Keratinocyte (primary cell): ENCODE measurements around the gene CRACR2B. TPM values are rescaled to one million over a fixed set of nuclear protein-coding genes. Genes with fewer than 3 reads are reported as not detected.

Experiments used
- DNase-seq: peaks from one replicate; pipeline ENCODE4 v3.0.0-alpha.2; 2011; ENCODE audit warnings: low read depth, missing footprints, low spot score
- FAIRE-seq: peaks from 2 replicates; lab custom pipeline; 2011; peaks lifted over from hg19 to GRCh38; lab: Jason Lieb, UNC
- H2AFZ ChIP-seq: 2 replicates; pipeline ENCODE4 v1.6.0; 2012; ENCODE audit warnings: low read length, control low read depth, inconsistent platforms; ENCODE audit not compliant: control insufficient read depth
- H3K27ac ChIP-seq: 2 replicates; pipeline ENCODE4 v1.5.1; 2011; ENCODE audit warnings: low read length; ENCODE audit not compliant: control insufficient read depth, insufficient read depth
- H3K27me3 ChIP-seq: 3 replicates; pipeline ENCODE4 v1.6.0; 2011; ENCODE audit warnings: low read length; ENCODE audit not compliant: control insufficient read depth, insufficient read depth; ENCODE audit errors: extremely low read depth
- H3K36me3 ChIP-seq, 2 experiments: 2 replicates in 1 of 2; 3 replicates in 1 of 2; pipeline ENCODE4 v1.5.1; 2011; ENCODE audit warnings: low read length in 2 of 2, mild to moderate bottlenecking in 1 of 2; ENCODE audit not compliant: control insufficient read depth in 2 of 2, insufficient read depth in 2 of 2; ENCODE audit errors: extremely low read depth in 1 of 2
- H3K4me1 ChIP-seq: 3 replicates; pipeline ENCODE4 v1.5.1; 2011; ENCODE audit warnings: low read length; ENCODE audit not compliant: control insufficient read depth, insufficient read depth; ENCODE audit errors: extremely low read depth
- H3K4me2 ChIP-seq: 3 replicates; pipeline ENCODE4 v1.6.0; 2011; ENCODE audit warnings: low read depth, low read length; ENCODE audit not compliant: control insufficient read depth, insufficient read depth; ENCODE audit errors: extremely low read depth
- H3K4me3 ChIP-seq, 3 experiments: fragments of 200-600 bp in 1 of 3; sonication (generic) in 1 of 3; 2 replicates in 2 of 3; 3 replicates in 1 of 3; pipeline ENCODE4 v1.5.1; 2011 to 2016; ENCODE audit warnings: low read length in 3 of 3, mild to moderate bottlenecking in 3 of 3, control low read depth in 2 of 3, inconsistent platforms in 1 of 3, low read depth in 1 of 3, mixed read lengths in 1 of 3, mixed run types in 1 of 3, moderate library complexity in 1 of 3; ENCODE audit not compliant: control insufficient read depth in 2 of 3, insufficient read depth in 2 of 3; ENCODE audit errors: extremely low read depth in 1 of 3
- H3K79me2 ChIP-seq: 2 replicates; pipeline ENCODE4 v1.6.0; 2012; ENCODE audit warnings: low read length; ENCODE audit not compliant: control insufficient read depth, insufficient read depth
- H3K9ac ChIP-seq: 3 replicates; pipeline ENCODE4 v1.6.0; 2011; ENCODE audit warnings: low read length; ENCODE audit not compliant: control insufficient read depth, insufficient read depth; ENCODE audit errors: extremely low read depth
- H3K9me1 ChIP-seq: 3 replicates; pipeline ENCODE4 v1.6.0; 2011; ENCODE audit warnings: low read length; ENCODE audit not compliant: control insufficient read depth, insufficient read depth; ENCODE audit errors: extremely low read depth
- H3K9me3 ChIP-seq: 2 replicates; pipeline ENCODE4 v1.5.1; 2012; ENCODE audit warnings: low read depth, low read length; ENCODE audit not compliant: control insufficient read depth
- H4K20me1 ChIP-seq: 3 replicates; pipeline ENCODE4 v1.6.0; 2011; ENCODE audit warnings: low read length; ENCODE audit not compliant: control insufficient read depth, insufficient read depth; ENCODE audit errors: extremely low read depth
- CTCF ChIP-seq, 3 experiments: IDR thresholded peaks in 1 of 3; conservative IDR thresholded peaks in 1 of 3; optimal IDR thresholded peaks in 1 of 3; 2 replicates in 2 of 3; 3 replicates in 1 of 3; pipeline versions ENCODE3 to v1.5.1; 2011; ENCODE audit warnings: low read length in 3 of 3, mild to moderate bottlenecking in 3 of 3, moderate library complexity in 2 of 3, control low read depth in 1 of 3, inconsistent platforms in 1 of 3; ENCODE audit not compliant: insufficient read depth in 2 of 3; ENCODE audit errors: extremely low read depth in 1 of 3
- EZH2 ChIP-seq: IDR thresholded peaks from one replicate; pipeline ENCODE4 v1.6.1; 2012; ENCODE audit warnings: inconsistent platforms, mild to moderate bottlenecking, low read length, moderate library complexity
- dilution Hi-C: fragments of 300-500 bp; cut with MboI; formaldehyde crosslinking; loops from one replicate; pipeline ENCODE4 v1.7.0; 2020; ENCODE audit warnings: low sequenced_read_pairs; ENCODE audit not compliant: extremely low pct_ligation_motif_present
- polyA plus RNA-seq, 5 experiments: library from polyadenylated mRNA; depleted of rRNA in 3 of 5; stranded (reverse) in 3 of 5; stranded (forward) in 1 of 5; unstranded in 1 of 5; fragments of >200 nt; gene quantifications; 1 replicate in 1 of 5; 2 replicates in 3 of 5; 3 replicates in 1 of 5; pipeline versions ENCODE4 v1.2.1 to v1.2.3, GENCODE V29; 2011 to 2012; ENCODE audit warnings: missing spikeins in 2 of 5, low read depth in 1 of 5, low replicate concordance in 1 of 5

Gene CRACR2B
- polyA plus RNA-seq, 1 donor (not counting 4 experiments of a cell fraction or from before 2014, with no cell fraction given): 0.17 TPM

GRCh38 chr11:811446-812245, 16.1 kb upstream of the CRACR2B start:
- Histone ChIP-seq H3K4me3 (peak overlapping the region; percentile 81 to 98 (median 98)), H3K4me1 (peaks cover 20% of the 10 kb centered on the region), H3K79me2 (peaks cover 39% of the 10 kb centered on the region), H3K27me3 (no peaks in the 10 kb centered on the region), H3K9me3 (no peaks in the 10 kb centered on the region), H4K20me1 (peaks cover 19% of the 10 kb centered on the region), H2AFZ (no peak overlapping the region), H3K36me3 (peaks cover 29 to 31% of the 10 kb centered on the region in 2 experiments), H3K9ac (peak overlapping the region; percentile 96), H3K4me2 (peak overlapping the region; percentile 83), H3K9me1 (no peaks in the 10 kb centered on the region), H3K27ac (peak overlapping the region; percentile 23)
- DNase-seq (no peak), FAIRE-seq (no peak)
- TF ChIP-seq CTCF (optimal IDR thresholded peaks at IDR 0.05 in 1 of 3, IDR thresholded peaks at IDR 0.05 in 1 of 3, conservative IDR thresholded peaks at IDR 0.05 in 1 of 3; ENCODE audit: extremely low read depth in 1 of 3, insufficient read depth in 2 of 3, low read length in 3 of 3) (peak in 2 of 3 experiments; percentile 15 to 45), EZH2 (no peak)
- dilution Hi-C loops: no loop called here

- Histone ChIP-seq H4K20me1 (peaks cover 19% of the 10 kb centered on the region), H2AFZ (no peak overlapping the region), H3K4me3 (no peak overlapping the region), H3K79me2 (peaks cover 39% of the 10 kb centered on the region), H3K27ac (no peak overlapping the region), H3K4me2 (no peak overlapping the region), H3K9me3 (no peaks in the 10 kb centered on the region), H3K27me3 (no peaks in the 10 kb centered on the region), H3K36me3 (peaks cover 29 to 31% of the 10 kb centered on the region in 2 experiments), H3K9me1 (no peaks in the 10 kb centered on the region), H3K4me1 (peaks cover 20% of the 10 kb centered on the region), H3K9ac (no peak overlapping the region)
- no peak for DNase-seq
- dilution Hi-C loops: no loop called here
- no peak for TF ChIP-seq EZH2
- TF ChIP-seq CTCF (optimal IDR thresholded peaks at IDR 0.05 in 1 of 3, IDR thresholded peaks at IDR 0.05 in 1 of 3, conservative IDR thresholded peaks at IDR 0.05 in 1 of 3; ENCODE audit: extremely low read depth in 1 of 3, insufficient read depth in 2 of 3, low read length in 3 of 3): no peak
- no peak for FAIRE-seq
Observed at GRCh38 chr11:812390-812789, 15.3 kb upstream of the CRACR2B start.
